HT1080 (cell line): ENCODE data around the gene ITGB2. TPM values are rescaled to one million over a fixed set of nuclear protein-coding genes. Genes with fewer than 3 reads are reported as not detected.

Source experiments
- DNase-seq: peaks from one replicate; pipeline ENCODE4 v3.0.0-alpha.2; 2015; ENCODE audit warnings: low read depth
- total RNA-seq: library from RNA; depleted of rRNA; stranded (reverse); fragments of >200 nt; shearing (Covaris generic); gene quantifications from 2 replicates; pipeline ENCODE4 v1.2.3, GENCODE V29; 2014

The ITGB2 gene
- total RNA-seq, 1 experiment from 2014 or later: 1.8 TPM

DNA sequence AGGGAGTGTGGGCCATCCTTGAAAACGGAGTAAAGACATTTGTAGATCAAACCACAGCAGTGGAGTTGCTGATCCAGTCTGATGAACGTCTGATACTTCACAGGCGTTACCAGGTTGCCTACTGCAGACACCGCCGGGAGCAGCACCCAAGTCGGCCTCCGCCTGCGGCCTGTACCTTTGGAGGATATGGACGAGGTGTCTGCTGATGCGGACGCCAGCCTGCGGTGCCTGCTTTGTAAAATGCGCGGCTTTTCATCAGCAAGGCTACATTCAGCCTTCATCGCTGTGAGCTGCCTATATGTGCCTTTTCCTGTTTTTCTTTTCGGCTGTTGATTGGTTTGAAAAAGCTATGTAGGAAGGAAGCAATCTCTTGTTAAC lies 35.1 kb upstream of the ITGB2 start:
- no peak for DNase-seq

DNA sequence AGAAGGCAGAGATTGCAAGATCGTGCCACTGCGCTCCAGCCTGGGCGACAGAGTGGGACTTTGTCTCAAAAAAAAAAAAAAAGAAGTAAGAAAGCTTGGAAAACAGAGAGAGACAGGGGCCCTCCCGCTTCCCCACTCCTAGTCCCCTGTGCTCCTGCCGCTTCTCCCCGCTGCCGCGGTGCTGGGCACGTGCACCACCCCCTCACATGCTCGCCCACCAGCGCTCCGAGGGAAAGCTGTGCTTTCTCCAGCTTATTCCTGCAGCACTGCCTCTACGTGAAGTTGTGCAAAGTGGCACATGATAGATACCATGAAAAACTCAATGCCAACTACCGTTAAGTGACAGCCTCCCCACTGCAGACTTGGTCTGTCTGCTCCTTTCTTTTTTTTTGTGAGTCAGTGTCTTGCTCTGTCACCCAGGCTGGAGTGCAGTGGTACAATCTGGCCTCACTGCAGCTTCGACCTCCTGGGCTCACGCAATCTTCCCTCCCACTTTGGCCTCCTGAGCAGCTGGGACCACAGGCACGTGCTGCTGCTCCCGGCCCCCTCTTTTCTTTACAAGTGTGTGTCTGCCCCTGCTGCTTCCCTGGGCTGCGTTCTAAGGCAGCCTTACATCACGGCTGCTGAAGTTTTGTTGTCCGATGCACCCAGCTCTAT lies 34.6 kb upstream of the ITGB2 start:
- no peak for DNase-seq

DNA sequence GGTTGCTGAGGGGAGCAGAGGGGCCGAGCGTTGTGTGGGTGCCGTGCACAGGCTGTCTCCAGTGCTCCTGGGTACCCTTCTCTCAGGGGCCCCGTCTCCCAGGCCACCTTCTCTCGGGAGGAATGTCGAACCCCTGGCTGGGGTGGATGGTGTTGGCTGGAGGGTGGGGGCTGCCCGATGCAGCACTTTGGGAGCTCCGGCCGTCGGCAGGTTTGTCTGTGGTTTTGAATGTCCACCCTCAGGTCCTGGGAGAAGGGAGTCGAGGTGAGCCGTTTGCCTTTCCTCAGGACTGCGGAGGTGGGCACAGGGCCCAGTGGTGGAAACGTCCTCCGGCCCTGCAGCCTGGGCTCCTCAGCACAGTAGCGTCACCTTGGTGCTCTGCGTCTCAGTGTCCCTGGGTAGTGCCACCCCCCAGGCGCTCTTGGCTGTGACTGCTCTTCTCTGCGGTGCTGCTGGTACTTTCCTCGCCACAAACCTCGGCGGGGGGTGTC lies 33.6 kb upstream of the ITGB2 start:
- DNase-seq: no peak

DNA sequence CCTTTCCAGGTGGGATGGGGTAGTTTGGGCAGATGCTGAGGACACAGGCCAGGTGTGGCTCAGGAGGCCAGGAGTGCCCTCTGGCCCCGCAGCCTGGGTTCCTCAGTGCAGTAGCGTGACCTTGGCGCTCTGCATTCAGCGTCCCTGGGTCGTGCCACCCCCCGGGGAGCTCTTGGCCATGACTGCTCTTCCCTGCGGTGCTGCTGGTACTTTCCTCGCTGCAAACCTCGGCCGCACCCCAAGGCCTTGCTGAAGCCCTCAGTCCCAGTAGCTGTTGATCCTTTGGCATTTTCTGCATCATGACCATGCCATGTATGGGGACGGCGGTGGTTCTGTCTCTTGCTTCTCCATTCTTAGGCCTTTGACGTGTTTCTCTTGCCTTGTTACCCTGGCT lies 32.9 kb upstream of the ITGB2 start:
- DNase-seq: no peak

DNA sequence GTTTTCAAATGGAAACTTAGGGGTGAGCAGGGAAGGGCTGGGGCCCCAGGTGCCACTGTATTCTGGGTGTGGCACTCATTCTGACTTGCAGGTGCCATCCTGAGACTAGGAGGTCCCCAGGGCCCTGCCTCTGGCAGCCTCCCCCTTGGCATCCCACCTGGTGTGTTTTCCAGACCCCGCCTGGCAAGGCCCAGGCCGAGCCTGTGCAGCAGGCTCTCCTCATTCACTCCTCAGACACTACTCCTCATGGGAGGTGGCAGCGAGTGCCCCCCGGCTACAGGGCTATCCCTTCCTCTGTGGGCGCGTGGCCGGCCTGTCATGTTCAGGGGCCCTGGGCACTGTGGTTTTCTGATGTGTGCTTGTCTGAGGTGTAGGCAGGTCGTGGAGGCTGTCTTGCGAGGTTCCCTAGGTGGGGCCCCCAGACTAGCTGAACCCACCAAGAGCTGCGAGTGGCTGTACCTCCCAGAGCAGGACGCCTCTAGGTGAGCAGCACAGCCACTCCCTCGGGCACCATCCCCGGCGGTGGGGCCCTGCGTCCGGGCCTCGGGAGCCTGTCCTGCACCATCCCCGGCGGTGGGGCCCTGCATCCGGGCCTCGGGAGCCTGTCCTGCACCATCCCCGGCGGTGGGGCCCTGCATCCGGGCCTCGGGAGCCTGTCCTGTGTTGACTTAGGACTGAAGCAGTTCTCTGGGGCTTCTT lies 32.4 kb upstream of the ITGB2 start:
- DNase-seq: no peak

DNA sequence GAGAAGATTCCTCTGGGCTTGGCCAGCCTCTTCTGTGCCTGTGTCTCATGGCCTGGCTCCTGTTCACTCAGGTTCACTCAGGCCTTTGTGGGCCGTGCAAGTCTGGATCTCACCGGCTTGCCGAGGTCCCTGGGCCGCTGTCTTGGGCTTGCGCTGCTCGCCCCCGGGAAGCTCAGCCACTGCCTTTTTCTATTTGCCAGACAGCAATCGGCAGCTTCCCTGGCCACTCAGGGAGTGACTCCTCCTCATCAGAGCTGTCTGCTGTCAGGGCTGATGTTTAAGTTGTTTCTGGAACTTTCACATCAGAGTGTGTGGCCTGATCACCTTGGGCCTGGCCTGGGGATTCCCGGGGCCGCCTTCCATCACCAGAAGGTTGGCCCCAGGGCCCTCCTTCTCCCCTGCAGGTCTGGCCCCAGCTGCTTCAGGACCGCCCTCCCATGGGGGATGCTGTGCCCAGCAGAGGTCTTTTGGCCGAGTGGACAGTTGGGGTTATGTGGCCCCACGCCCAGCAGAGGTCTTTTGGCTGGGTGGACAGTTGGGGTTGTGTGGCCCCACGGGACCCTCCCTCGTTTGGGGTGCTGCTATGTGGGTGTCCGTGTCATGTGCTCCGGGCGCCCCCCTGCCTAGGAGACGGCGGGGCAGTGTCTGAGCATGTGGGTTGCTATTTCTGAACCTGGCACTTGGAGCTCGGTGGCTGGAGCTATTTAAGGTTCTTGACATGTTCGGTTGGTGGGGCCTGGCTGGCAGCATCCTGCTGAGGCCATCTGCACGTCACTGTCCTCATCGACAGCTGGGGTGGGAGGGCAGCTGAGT lies 31.6 kb upstream of the ITGB2 start:
- no peak for DNase-seq

DNA sequence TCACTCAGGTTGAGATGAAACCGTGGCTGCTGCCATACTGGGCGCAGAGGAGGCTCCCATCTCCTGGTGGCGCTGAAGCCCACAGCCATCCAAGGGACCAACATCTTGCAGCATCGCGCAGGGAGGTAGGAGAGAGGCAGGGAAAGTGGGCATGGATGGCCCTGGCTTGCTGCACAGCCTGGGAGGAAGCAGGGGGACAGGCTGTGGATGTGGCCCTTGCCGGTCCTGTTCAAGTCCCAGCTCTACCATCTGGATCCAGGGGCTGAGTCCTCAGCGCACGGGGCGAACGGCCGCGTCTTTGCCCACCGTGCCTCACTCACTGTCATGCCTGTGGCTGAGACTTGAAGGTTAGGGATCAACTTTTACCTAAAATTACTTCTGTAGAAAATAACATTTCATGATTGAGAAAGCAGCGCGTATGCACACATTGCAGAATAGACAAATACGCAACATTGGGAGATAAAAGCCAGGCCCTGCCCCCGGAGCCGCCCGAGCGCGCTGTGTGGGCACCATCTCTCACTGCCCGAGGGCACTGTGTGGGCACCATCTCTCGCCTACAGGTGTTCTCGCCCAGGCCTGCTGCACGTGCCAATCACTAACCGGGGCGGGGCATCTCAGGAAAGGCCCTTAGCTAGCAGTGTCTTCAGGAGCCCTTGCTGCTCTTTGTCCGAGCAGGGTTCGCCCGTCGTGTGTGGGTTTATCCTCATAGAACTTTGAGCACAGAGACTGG lies 30.7 kb upstream of the ITGB2 start:
- DNase-seq: no peak

DNA sequence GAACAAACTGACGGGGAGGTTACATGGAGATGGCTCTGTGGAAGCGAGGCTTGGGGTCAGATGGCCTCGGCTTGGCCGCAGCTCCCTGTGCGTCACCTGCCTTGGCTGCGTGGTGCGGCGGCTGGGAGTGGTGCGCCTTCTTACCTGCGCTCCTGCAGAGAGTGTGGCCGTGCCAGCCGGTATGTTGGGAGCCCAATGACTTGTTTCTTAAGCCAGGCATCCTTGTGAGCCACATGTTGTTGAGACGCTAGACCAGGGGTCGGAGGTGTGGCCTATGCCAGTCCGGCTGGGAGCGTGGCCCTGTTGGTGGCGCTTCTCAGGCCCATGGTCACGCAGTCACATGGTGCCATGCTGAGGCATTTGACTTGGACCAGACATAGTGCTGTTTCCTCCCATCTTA lies 29.7 kb upstream of the ITGB2 start:
- no peak for DNase-seq

DNA sequence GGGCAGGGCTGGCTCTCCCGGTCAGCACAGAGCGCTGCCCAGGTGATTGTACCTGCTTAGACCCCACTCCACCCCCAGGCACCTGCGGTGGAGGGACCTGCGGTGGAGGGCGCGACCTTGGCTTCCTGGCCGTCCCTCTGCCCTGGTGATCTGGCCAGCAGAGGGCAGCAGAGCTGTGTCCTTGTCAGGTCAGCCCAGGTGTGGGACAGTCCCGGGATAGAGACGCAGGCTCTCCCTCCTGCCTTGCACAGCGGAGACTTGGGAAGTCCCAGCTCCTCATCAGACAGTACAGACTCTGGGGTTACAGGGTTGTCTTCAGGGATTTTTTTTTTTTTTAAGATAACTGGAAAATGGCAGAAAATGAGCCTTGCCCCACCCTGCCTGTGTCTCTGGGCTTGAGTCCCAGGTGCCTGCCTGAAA lies 29.1 kb upstream of the ITGB2 start:
- peak; percentile 54 for DNase-seq

DNA sequence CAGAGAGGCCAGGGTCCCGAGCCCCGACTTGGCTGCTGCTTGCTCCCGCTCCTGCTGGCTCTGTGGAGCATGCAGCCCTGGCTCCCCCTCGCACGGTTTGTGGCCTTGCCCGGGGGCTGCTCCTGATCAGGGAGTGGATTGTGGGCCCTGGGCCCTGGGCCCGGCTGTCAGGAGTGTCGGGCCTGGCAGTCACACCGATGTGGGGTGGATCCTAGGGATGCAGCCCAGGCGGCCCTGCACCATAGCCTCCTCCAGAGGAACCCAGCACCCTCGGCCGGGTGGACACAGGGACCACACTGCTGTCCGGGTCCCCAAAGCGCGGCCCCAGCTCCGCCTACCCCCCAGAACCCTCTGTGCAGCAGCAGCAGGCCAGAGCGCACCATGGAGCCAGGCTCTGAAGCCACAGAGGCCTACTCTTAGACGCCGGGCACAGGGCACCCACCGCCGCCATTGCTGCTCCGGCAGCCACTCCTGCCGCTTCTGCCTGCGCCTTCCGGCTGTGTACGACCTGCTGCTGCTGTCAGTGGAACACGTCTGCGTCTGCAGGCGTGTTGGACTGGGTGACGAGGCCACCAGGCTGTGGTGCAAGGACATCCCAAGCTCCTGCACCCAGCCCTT lies 28.6 kb upstream of the ITGB2 start:
- DNase-seq: no peak

DNA sequence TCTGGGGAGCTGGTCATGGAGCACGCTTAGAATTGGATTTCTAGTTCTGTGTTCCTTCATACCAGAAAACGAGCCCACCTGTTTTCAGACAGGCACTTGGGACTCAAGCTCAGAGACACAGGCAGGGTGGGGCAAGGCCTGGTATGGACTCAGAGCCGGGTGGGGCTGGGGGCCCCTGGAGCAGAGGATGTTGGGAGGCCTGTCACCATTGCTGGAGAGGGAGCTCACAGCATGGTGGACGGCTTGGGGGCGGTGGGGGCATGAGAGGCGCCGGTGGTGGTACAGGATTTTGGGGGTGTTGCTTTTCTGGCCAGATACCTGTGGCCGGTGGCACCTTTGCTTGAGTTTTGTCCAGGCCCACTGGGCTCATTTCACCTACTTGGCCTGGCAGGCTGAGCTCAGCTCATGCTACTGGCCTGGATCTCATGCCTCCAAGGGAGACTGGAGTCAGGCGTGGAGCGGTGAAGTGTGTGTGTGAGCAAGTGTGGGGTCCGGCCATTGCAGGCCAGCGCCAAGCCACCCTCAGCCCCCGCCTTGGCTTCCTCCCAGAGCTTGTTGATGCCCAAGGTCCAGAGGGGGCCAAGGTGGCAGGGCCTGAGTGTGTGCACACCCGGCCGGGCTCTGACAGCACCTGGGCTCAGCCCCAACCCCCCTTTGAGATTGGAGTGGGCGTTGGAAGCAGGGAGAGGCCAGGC lies 27.9 kb upstream of the ITGB2 start:
- DNase-seq: no peak

DNA sequence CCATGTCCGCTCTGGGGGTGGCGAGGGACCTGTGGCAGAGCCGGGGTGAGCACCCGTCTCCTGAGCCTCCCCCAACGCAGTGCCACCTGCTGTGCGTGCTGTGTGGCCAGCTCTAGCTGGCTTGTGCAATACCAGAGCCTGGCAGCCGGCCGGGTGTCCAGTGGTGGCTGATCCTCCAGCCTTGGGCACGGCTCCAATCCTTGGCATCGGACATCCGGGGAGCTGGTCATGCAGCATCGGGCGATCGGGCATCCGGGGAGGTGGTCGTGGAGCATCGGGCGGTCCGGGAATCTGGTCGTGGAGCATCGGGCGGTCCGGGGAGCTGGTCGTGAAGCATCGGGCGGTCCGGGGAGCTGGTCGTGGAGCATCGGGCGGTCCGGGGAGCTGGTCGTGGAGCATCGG lies 27.2 kb upstream of the ITGB2 start:
- no peak for DNase-seq

DNA sequence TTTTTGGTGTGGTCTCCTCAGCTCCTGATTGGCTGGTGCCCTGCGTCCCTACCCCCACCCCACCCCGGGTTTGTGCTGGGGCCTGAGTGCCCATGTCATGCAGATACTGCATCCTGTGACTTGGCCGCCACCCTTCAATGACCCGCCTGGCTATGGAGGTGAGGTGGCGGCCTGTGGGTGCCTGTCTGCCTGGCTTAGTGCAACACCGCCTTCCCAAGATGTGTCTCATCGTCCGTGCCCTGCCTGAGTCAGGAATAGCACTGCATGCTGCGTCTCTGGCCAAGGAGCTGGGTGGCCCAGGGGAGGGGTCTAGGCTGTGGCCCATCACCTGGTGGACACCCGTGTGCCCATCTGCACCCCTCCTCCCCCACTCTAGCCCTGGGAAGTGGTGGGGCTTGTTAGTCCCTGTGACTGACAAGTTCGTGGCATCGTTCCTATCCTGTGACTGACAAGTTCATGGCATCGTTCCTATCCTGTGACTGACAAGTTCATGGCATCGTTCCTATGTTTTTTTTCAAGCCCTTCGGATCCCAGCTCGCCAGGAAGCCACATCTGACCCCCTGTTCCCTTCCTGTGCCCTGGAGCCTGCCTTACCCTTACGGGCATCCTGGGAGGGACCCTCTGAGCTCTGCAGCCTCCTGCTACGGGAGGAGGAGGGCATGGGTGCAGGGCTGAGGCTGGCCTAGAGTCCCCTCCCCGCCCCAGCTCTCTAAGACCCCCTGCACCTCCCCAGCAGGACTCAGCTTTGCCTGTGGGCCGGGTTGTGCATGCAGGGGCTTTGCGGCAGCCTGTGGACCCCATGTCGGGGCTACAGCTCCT lies 26.6 kb upstream of the ITGB2 start:
- no peak for DNase-seq

DNA sequence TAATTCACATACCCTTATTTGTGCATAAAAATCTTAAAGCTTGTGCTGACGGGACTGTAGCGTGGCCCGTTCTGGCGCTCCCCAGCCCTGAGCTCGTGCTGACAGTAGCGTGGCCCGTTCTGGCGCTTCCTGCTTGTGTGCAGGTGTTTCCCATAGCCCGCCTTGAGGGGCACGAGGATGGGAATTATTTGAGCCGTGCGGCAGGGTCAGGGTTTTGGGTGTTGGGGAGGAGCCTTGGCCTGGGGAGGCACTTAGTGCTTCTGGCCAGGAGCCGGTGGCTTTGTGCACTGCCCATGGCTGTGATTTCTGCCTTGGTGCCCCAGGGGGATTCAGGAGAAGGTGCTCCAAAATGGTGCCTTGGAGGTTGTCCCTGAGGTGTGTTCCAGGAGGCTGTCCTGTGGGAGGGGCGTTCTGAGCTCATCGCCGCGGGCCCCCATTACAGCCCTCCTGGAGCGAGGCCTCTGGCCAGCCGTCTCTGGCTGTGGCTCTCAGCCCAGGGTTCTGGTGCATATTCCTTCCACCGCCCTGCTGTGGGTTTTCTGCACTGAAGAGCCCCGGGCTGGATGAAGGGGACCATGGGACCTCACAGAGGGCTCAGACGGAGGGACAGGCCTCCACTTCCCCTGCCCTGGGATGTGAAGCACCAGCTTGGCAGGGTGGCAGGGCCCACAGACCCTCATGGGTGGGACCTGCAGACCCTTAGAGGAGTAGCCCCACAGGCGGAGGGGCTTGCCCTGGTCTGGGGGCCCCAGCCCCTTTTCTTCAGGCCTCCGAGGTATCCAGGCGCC lies 25.7 kb upstream of the ITGB2 start:
- no peak for DNase-seq

DNA sequence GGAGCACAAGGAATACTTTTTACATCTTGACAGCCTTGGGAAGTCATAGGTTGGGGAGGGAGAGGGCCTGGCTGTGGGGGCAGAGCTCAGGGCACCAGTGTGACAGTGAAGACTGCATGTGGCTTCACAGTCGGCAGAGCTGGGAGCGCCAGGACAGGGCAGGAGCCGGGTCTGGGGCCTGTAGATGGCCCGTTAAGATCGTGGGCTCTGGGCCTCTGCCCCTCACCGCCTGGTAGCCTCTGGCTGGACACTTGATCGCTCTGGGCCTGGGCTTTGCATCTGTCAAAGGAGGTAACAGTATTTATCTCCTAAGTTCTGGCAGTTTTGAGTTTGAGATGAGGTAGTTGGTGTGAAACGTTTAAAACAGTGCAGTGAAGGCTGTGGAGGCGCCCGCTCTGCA lies 23.9 kb upstream of the ITGB2 start:
- no peak for DNase-seq

DNA sequence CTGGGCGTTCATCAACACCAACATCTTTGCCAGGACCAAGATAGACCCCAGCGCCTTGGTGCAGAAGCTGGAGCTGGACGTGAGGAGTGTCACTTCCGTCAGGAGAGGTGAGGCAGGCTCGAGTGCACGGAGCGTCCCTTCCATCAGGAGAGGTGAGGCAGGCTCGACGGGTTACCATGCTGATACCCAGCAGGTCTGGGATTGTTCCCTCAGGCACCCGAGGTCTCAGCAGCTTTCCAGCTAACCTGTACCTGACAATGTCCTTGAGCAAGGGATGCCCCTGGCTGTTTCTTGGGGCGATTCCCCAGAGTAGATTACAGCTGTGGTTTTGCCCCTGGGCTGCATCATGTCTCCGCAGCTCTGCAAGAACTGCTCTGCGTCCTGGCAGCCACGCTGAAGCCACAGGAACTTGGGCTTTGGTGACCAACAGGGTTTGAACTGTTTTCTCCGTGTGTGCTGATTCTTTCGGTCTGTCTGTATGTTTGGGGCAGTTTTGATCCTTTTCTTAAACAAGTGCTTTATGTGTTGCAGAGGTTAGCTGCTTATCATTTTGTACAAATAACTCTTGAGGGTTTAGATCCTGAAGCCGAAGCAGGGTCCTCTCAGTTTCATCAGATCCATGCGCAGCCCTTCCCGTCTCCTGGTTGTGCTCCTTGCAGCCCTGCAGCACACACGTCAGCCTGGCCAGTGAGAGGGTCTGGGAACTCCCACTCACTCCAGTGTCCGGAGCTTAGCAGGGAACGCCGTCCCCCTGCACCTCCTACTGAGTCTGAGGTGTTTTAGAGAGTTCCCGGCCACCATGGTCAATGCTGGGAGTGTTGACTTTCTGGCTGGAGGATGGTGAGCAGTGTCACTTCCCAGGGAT lies 23.2 kb upstream of the ITGB2 start:
- DNase-seq: no peak

DNA sequence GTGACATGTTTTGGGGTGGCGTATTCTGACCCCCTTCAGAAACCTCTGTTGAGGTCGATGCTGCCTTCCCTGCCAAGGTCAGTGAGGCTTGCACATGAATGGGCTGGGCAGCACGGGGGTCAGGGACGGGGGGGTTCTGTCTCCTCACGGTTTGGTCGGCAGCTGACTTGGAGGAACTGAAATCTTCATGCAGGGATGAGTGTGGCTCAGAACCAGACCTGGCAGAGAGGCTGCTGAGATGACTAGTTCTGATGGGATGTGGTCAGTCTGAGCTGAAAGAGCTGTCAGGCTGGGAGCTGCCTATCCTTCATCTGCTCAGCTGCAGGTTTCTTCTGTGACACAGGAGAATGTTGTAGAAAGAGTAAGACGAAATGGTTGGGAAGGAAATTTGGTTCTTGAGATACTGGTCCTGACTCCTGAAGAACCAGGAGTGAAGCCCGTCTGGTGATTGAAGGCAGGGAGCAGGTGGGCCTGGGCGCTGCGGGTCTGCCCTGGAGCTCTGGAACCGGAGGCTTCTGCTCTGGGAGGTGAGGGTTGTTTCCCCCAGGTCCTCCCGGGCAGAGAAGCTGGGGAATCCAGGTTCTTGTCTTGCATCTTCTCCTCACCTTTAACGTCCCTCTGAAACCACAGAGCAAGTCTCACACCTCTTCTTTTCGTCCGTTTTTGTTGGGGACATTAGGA lies 22.4 kb upstream of the ITGB2 start:
- no peak for DNase-seq
